Activated CD8-positive, alpha-beta T cell treated with anti-CD3 and anti-CD28 coated beads for 36 hours (primary cell): Measurements from ENCODE around the gene AHI1. TPM values are rescaled to one million over a fixed set of nuclear protein-coding genes. Genes with fewer than 3 reads are reported as not detected.

ENCODE experiments used
- ATAC-seq: fragments of 200-7000 bp; cut with Tn5 transposase; one replicate; pipeline ENCODE4 v1.10.0; 2021; ENCODE audit warnings: mild to moderate bottlenecking, moderate library complexity
- CTCF ChIA-PET: fragments of 350-600 bp; sonication (Branson Sonifier 250); formaldehyde crosslinking; loops from one replicate; lab custom pipeline; 2021; ENCODE audit warnings: antibody characterized with exemption; lab: Charles Lee
- POLR2A ChIA-PET: fragments of 350-600 bp; sonication (Branson Sonifier 250); formaldehyde crosslinking; loops from one replicate; lab custom pipeline; 2021; ENCODE audit warnings: antibody characterized with exemption; lab: Charles Lee
- DNase-seq: peaks from one replicate; pipeline ENCODE4 v3.0.0-alpha.2; 2020
- H3K27ac Mint-ChIP-seq: one replicate; pipeline ENCODE4 v1.8.0; 2021; ENCODE audit warnings: mild to moderate bottlenecking, mixed read lengths
- H3K27me3 Mint-ChIP-seq: one replicate; pipeline ENCODE4 v1.8.0; 2021; ENCODE audit warnings: mixed read lengths
- H3K36me3 Mint-ChIP-seq: one replicate; pipeline ENCODE4 v1.8.0; 2021; ENCODE audit warnings: low read depth, mixed read lengths
- H3K4me1 Mint-ChIP-seq: one replicate; pipeline ENCODE4 v1.8.0; 2021; ENCODE audit warnings: low read depth, mixed read lengths
- H3K4me3 Mint-ChIP-seq: one replicate; pipeline ENCODE4 v1.8.0; 2021; ENCODE audit warnings: mild to moderate bottlenecking, moderate library complexity, mixed read lengths
- H3K9me3 Mint-ChIP-seq: one replicate; pipeline ENCODE4 v1.8.0; 2021; ENCODE audit warnings: mixed read lengths
- intact Hi-C: fragments of 100-400 bp; cut with micrococcal nuclease; formaldehyde crosslinking; loops from one replicate; pipeline ENCODE4 v1.10.0; 2022
- total RNA-seq, 2 experiments: library from RNA; stranded (reverse); gene quantifications; one replicate each; pipeline ENCODE4 v1.2.3, GENCODE V29; 2021
- TF ChIP-seq, protein P1 (sequence below): fragments of 200-600 bp; IDR thresholded peaks from one replicate; pipeline ENCODE4 v1.8.0; 2022; ENCODE audit warnings: antibody characterized with exemption, mild to moderate bottlenecking

The AHI1 gene
- total RNA-seq, 2 experiments from 2014 or later, result 32.1 to 33.3 TPM

DNA sequence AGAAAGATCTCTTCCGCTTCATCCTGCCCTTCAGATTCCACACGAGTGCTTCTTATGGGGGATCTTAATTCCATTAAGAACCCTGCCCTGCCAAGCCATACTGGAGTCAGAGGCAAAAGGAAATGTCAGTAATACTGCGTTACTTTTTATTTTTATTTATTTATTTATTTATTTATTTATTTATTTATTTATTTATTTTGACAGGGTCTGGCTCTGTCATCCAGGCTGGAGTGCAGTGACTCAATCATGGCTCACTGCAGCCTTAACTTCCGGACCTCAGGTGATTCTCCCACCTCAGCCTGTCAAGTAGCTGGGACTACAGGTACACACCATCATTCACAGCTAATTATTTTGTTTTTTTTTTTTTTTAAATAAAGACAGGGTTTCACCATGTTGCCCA lies 236.9 kb downstream of the AHI1 start:
- H3K27me3 Mint-ChIP-seq, result no peaks in the 10 kb centered on the region
- intact Hi-C loops, result no loop called here
- POLR2A ChIA-PET, result no interaction called here
- ATAC-seq (no peak), DNase-seq (no peak)
- peaks cover 4% of the 10 kb centered on the region for H3K4me1 Mint-ChIP-seq
- CTCF ChIA-PET, result no interaction called here
- H3K36me3 Mint-ChIP-seq, result no peaks in the 10 kb centered on the region
- TF ChIP-seq, protein P1, sequence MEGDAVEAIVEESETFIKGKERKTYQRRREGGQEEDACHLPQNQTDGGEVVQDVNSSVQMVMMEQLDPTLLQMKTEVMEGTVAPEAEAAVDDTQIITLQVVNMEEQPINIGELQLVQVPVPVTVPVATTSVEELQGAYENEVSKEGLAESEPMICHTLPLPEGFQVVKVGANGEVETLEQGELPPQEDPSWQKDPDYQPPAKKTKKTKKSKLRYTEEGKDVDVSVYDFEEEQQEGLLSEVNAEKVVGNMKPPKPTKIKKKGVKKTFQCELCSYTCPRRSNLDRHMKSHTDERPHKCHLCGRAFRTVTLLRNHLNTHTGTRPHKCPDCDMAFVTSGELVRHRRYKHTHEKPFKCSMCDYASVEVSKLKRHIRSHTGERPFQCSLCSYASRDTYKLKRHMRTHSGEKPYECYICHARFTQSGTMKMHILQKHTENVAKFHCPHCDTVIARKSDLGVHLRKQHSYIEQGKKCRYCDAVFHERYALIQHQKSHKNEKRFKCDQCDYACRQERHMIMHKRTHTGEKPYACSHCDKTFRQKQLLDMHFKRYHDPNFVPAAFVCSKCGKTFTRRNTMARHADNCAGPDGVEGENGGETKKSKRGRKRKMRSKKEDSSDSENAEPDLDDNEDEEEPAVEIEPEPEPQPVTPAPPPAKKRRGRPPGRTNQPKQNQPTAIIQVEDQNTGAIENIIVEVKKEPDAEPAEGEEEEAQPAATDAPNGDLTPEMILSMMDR, result no peak
- no peaks in the 10 kb centered on the region for H3K9me3 Mint-ChIP-seq
- no peak overlapping the region for H3K4me3 Mint-ChIP-seq
- no peak overlapping the region for H3K27ac Mint-ChIP-seq

DNA sequence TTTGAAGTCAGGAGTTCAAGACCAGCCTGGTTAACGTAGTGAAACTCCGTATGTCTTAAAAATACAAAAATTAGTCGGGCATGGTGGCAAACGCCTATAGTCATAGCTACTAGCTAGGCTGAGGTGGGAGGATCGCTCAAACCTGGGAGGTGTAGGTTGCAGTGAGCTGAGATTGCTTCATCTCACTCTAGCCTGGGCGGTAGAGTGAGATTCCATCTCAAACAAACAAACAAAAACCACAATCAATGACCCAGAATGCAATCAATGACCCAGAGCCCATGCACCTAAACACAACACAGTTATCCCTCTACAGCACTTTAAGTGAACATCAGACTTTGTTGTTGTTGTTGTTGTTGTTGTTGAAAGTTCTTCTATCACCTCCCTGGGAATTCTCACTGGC lies 238.6 kb downstream of the AHI1 start:
- TF ChIP-seq, protein P1, result no peak
- H3K4me1 Mint-ChIP-seq, result no peaks in the 10 kb centered on the region
- no peaks in the 10 kb centered on the region for H3K36me3 Mint-ChIP-seq
- H3K9me3 Mint-ChIP-seq, result no peaks in the 10 kb centered on the region
- no peak overlapping the region for H3K4me3 Mint-ChIP-seq
- no peak for DNase-seq
- POLR2A ChIA-PET, result interaction anchor here (0.9 to 1.0 kb wide), 2 partner anchors 13 to 23 kb away, joined by 3 to 4 read pairs; no protein-coding TSS in a partner anchor
- no peaks in the 10 kb centered on the region for H3K27me3 Mint-ChIP-seq
- intact Hi-C loops, result no loop called here
- no peak for ATAC-seq
- H3K27ac Mint-ChIP-seq, result no peak overlapping the region
- CTCF ChIA-PET, result interaction anchor here (0.9 to 2.9 kb wide), 4 partner anchors 9 to 165 kb away, joined by 3 to 14 read pairs (median 4); no protein-coding TSS in a partner anchor

DNA sequence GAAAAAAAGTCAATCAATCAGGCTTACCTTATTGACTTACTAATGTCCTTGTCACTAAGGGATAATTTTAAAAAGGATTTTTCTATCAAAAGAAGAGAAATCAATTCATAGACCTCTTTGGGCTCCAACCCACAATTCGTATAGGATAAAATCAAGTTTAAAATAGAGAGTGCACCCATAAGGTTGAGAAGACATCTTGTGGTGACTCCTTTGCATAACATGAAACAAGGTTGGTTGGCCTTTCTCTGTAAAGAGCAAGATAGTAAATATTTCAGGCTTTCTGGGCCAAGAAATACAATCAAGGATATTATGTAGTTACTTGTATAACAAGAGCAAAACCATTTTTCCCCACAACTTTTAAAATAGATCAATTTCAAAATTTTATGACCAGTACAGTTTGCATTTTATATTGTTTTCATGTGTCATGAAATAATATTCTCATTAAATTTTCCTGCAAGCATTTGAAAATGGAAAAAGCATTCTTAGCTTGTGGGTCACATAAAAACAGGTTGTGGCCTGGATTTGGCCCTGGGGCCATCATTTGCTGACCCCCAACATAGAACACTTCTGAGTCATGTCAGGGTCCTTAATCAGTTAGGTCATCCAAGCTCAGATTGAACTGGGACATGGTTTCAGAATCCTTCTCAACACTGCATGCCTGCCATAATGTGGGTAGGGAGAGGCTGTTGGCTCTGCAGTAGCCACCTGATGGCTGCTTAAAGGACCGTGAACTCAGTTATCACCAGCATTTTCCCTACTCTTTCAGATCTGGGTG lies 239.7 kb downstream of the AHI1 start:
- intact Hi-C loops, result no loop called here
- TF ChIP-seq, protein P1, result no peak
- DNase-seq, result no peak
- H3K4me1 Mint-ChIP-seq, result no peaks in the 10 kb centered on the region
- H3K36me3 Mint-ChIP-seq, result no peaks in the 10 kb centered on the region
- H3K27ac Mint-ChIP-seq, result no peak overlapping the region
- H3K27me3 Mint-ChIP-seq, result no peaks in the 10 kb centered on the region
- no peak for ATAC-seq
- ChIA-PET POLR2A (interaction anchor here (0.9 to 1.0 kb wide), 2 partner anchors 15 to 22 kb away, joined by 3 to 4 read pairs; no protein-coding TSS in a partner anchor), CTCF (interaction anchor here (1.6 to 2.9 kb wide), 2 partner anchors 10 to 16 kb away, joined by 5 to 14 read pairs; no protein-coding TSS in a partner anchor)
- H3K4me3 Mint-ChIP-seq, result no peak overlapping the region
- H3K9me3 Mint-ChIP-seq, result no peaks in the 10 kb centered on the region

DNA sequence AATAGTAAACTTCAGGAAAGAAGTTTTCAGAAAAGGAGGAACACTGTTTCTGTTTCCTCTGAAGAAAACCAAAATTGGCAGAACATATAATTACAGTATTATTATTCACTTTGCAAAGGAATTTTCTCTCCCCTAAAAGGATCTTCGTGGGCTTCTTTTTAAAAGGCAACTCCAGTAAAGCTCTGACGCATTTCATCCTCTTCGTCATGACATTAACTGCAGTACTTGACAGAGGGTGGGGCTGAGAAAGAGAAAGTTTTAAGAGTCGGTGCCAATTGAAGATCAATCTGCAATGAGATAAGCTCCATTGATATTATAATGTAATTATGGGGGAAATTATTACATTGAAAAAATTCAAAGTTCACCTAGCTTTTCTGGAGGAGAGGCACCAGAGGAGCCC lies 240.7 kb downstream of the AHI1 start:
- no peak for ATAC-seq
- Mint-ChIP-seq H3K27ac (no peak overlapping the region), H3K4me3 (no peak overlapping the region), H3K4me1 (no peaks in the 10 kb centered on the region), H3K9me3 (no peaks in the 10 kb centered on the region), H3K27me3 (no peaks in the 10 kb centered on the region), H3K36me3 (no peaks in the 10 kb centered on the region)
- CTCF ChIA-PET, result interaction anchor here (2.9 kb wide), 1 partner anchor 11 kb away, joined by 14 read pairs; no protein-coding TSS in a partner anchor
- no peak for DNase-seq
- TF ChIP-seq, protein P1, result no peak
- POLR2A ChIA-PET, result no interaction called here
- intact Hi-C loops, result no loop called here

DNA sequence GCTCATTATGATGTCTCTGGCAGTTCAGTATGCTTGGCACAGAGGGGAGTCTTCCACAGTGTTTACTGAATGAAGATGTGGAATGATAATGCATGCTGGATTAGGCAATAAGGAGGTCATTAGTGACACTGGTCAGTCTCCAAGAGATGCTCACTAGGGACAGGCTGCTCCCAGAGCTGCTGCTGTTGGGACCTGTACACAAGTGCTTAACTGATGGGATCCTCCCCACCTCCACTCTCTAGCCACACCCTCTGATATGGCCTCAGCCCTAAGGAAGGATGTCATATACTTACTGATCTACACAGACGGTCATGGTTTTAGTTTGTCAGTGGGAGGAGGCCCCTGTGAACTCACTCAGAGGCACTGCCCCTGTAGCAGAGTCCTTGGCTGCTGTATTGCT lies 243.1 kb downstream of the AHI1 start:
- H3K27ac Mint-ChIP-seq, result no peak overlapping the region
- intact Hi-C loops, result no loop called here
- ATAC-seq, result no peak
- no peak overlapping the region for H3K4me3 Mint-ChIP-seq
- no peak for DNase-seq
- no peaks in the 10 kb centered on the region for H3K4me1 Mint-ChIP-seq
- no peaks in the 10 kb centered on the region for H3K27me3 Mint-ChIP-seq
- CTCF ChIA-PET, result no interaction called here
- no peaks in the 10 kb centered on the region for H3K9me3 Mint-ChIP-seq
- H3K36me3 Mint-ChIP-seq, result no peaks in the 10 kb centered on the region
- POLR2A ChIA-PET, result no interaction called here
- TF ChIP-seq, protein P1, result no peak
